ENCODE measurements around the gene COL4A2.

DNA sequence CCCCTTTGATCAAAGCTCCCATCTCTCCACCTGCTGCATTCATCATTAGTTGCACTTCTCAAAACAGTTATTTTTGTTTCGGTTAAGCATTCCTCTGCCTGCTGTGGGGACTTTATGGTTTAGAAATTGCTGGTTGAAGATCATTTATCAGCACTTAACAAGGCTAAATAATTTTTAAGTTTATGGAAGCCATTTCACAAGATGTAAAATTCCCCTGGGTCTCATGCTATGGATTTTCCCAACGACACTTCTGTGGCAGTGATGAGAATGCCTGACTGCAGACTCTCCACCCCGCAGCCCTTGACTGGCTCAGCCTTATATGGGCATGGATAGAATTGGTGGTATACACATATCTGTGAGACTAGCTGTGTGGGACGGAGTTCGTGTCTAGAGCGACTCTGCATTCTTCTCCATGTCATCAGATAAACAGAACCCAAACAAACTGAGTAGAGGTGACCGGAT lies 52.8 kb downstream of the COL4A2 start:
- TF ChIP-seq, protein P1, sequence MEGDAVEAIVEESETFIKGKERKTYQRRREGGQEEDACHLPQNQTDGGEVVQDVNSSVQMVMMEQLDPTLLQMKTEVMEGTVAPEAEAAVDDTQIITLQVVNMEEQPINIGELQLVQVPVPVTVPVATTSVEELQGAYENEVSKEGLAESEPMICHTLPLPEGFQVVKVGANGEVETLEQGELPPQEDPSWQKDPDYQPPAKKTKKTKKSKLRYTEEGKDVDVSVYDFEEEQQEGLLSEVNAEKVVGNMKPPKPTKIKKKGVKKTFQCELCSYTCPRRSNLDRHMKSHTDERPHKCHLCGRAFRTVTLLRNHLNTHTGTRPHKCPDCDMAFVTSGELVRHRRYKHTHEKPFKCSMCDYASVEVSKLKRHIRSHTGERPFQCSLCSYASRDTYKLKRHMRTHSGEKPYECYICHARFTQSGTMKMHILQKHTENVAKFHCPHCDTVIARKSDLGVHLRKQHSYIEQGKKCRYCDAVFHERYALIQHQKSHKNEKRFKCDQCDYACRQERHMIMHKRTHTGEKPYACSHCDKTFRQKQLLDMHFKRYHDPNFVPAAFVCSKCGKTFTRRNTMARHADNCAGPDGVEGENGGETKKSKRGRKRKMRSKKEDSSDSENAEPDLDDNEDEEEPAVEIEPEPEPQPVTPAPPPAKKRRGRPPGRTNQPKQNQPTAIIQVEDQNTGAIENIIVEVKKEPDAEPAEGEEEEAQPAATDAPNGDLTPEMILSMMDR (IDR thresholded peaks at IDR 0.05): no peak
- TF ChIP-seq POLR2AphosphoS5 (IDR thresholded peaks at IDR 0.05): no peak
- TF ChIP-seq POLR2A (IDR thresholded peaks at IDR 0.05): no peak
- TF ChIP-seq EP300 (IDR thresholded peaks at IDR 0.05): no peak

Measured in suprapubic skin (tissue), 4 donors.